ENCODE data around the gene CCDC78. TPM values are rescaled to one million over a fixed set of nuclear protein-coding genes. Genes with fewer than 3 reads are reported as not detected.
"Not testable (repeated sequence)": the region's sequence is repeated elsewhere in the genome, so short reads cannot be mapped to it uniquely, and the experiment has no call there.

The CCDC78 gene
- total RNA-seq, 1 donor from 2014 or later = not detected

- no peaks in the 10 kb centered on the region for H3K36me3 ChIP-seq (ENCODE audit: control insufficient read depth in 3 of 3, insufficient read depth in 3 of 3, low read length in 3 of 3)
- H3K9ac ChIP-seq (ENCODE audit: low read depth in 1 of 3, low read length in 3 of 3) = no peak overlapping the region
- no peak overlapping the region for H3K4me3 ChIP-seq (ENCODE audit: low read length in 3 of 3)
- H3K27ac ChIP-seq (ENCODE audit: low read depth, low read length) = no peak overlapping the region
- H3K27me3 ChIP-seq (ENCODE audit: control insufficient read depth in 3 of 3, insufficient read depth in 3 of 3, low read length in 3 of 3) = peaks cover 20 to 31% (median 26%) of the 10 kb centered on the region in 3 donors
- no peaks in the 10 kb centered on the region for H3K9me3 ChIP-seq (ENCODE audit: control insufficient read depth in 3 of 3, low read length in 3 of 3)
- peaks cover 0 to 4% (median 0%) of the 10 kb centered on the region in 3 donors for H3K4me1 ChIP-seq (ENCODE audit: control insufficient read depth in 3 of 3, insufficient read depth in 3 of 3, low read length in 3 of 3)
Observed at GRCh38 chr16:749010-749409, 22.8 kb upstream of the CCDC78 start.

GRCh38 chr16:747978-748746 is 21.9 kb upstream of the CCDC78 start:
- H3K27ac ChIP-seq (ENCODE audit: low read depth, low read length) = no peak overlapping the region
- H3K27me3 ChIP-seq (ENCODE audit: control insufficient read depth in 3 of 3, insufficient read depth in 3 of 3, low read length in 3 of 3) = peaks cover 17 to 33% (median 20%) of the 10 kb centered on the region in 3 donors
- no peak overlapping the region for H3K4me3 ChIP-seq (ENCODE audit: low read length in 3 of 3)
- H3K36me3 ChIP-seq (ENCODE audit: control insufficient read depth in 3 of 3, insufficient read depth in 3 of 3, low read length in 3 of 3) = no peaks in the 10 kb centered on the region
- no peak overlapping the region for H3K9ac ChIP-seq (ENCODE audit: low read depth in 1 of 3, low read length in 3 of 3)
- H3K9me3 ChIP-seq (ENCODE audit: control insufficient read depth in 3 of 3, low read length in 3 of 3) = no peaks in the 10 kb centered on the region
- H3K4me1 ChIP-seq (ENCODE audit: control insufficient read depth in 3 of 3, insufficient read depth in 3 of 3, low read length in 3 of 3) = peaks cover 0 to 4% (median 0%) of the 10 kb centered on the region in 3 donors

GRCh38 chr16:746637-747036 is 20.4 kb upstream of the CCDC78 start:
- Histone ChIP-seq H3K4me1 (ENCODE audit: control insufficient read depth in 3 of 3, insufficient read depth in 3 of 3, low read length in 3 of 3) (no peaks in the 10 kb centered on the region), H3K4me3 (ENCODE audit: low read length in 3 of 3) (no peak overlapping the region), H3K9ac (ENCODE audit: low read depth in 1 of 3, low read length in 3 of 3) (no peak overlapping the region), H3K27ac (ENCODE audit: low read depth, low read length) (no peak overlapping the region), H3K36me3 (ENCODE audit: control insufficient read depth in 3 of 3, insufficient read depth in 3 of 3, low read length in 3 of 3) (no peaks in the 10 kb centered on the region), H3K27me3 (ENCODE audit: control insufficient read depth in 3 of 3, insufficient read depth in 3 of 3, low read length in 3 of 3) (peaks cover 8 to 27% (median 10%) of the 10 kb centered on the region in 3 donors), H3K9me3 (ENCODE audit: control insufficient read depth in 3 of 3, low read length in 3 of 3) (no peaks in the 10 kb centered on the region)

- Histone ChIP-seq H3K27ac (ENCODE audit: low read depth, low read length) (no peak overlapping the region), H3K36me3 (ENCODE audit: control insufficient read depth in 3 of 3, insufficient read depth in 3 of 3, low read length in 3 of 3) (no peaks in the 10 kb centered on the region), H3K4me3 (ENCODE audit: low read length in 3 of 3) (no peak overlapping the region), H3K9me3 (ENCODE audit: control insufficient read depth in 3 of 3, low read length in 3 of 3) (no peaks in the 10 kb centered on the region), H3K27me3 (ENCODE audit: control insufficient read depth in 3 of 3, insufficient read depth in 3 of 3, low read length in 3 of 3) (peaks cover 0 to 19% (median 4%) of the 10 kb centered on the region in 3 donors), H3K9ac (ENCODE audit: low read depth in 1 of 3, low read length in 3 of 3) (no peak overlapping the region), H3K4me1 (ENCODE audit: control insufficient read depth in 3 of 3, insufficient read depth in 3 of 3, low read length in 3 of 3) (peaks cover 3 to 4% (median 3%) of the 10 kb centered on the region in 3 donors)
Observed at GRCh38 chr16:745739-746138, 19.5 kb upstream of the CCDC78 start.

- no peaks in the 10 kb centered on the region for H3K9me3 ChIP-seq (ENCODE audit: control insufficient read depth in 3 of 3, low read length in 3 of 3)
- peaks cover 0 to 15% (median 4%) of the 10 kb centered on the region in 3 donors for H3K27me3 ChIP-seq (ENCODE audit: control insufficient read depth in 3 of 3, insufficient read depth in 3 of 3, low read length in 3 of 3)
- peaks cover 0 to 6% (median 3%) of the 10 kb centered on the region in 3 donors for H3K36me3 ChIP-seq (ENCODE audit: control insufficient read depth in 3 of 3, insufficient read depth in 3 of 3, low read length in 3 of 3)
- no peak overlapping the region for H3K27ac ChIP-seq (ENCODE audit: low read depth, low read length)
- no peak overlapping the region for H3K9ac ChIP-seq (ENCODE audit: low read depth in 1 of 3, low read length in 3 of 3)
- H3K4me3 ChIP-seq (ENCODE audit: low read length in 3 of 3) = no peak overlapping the region
- H3K4me1 ChIP-seq (ENCODE audit: control insufficient read depth in 3 of 3, insufficient read depth in 3 of 3, low read length in 3 of 3) = peaks cover 13 to 16% (median 14%) of the 10 kb centered on the region in 3 donors
Observed at GRCh38 chr16:743794-744500, 17.7 kb upstream of the CCDC78 start.

- not testable (repeated sequence) for H3K4me3 ChIP-seq (ENCODE audit: low read length in 3 of 3); H3K27ac ChIP-seq (ENCODE audit: low read depth, low read length); H3K36me3 ChIP-seq (ENCODE audit: control insufficient read depth in 3 of 3, insufficient read depth in 3 of 3, low read length in 3 of 3); H3K9ac ChIP-seq (ENCODE audit: low read depth in 1 of 3, low read length in 3 of 3); H3K9me3 ChIP-seq (ENCODE audit: control insufficient read depth in 3 of 3, low read length in 3 of 3)
- H3K27me3 ChIP-seq (ENCODE audit: control insufficient read depth in 3 of 3, insufficient read depth in 3 of 3, low read length in 3 of 3) = peaks cover 0 to 15% (median 4%) of the 10 kb centered on the region in 3 donors
- H3K4me1 ChIP-seq (ENCODE audit: control insufficient read depth in 3 of 3, insufficient read depth in 3 of 3, low read length in 3 of 3) = peaks cover 13 to 16% (median 14%) of the 10 kb centered on the region in 3 donors
Observed at GRCh38 chr16:742894-743293, 16.7 kb upstream of the CCDC78 start.

GRCh38 chr16:741986-742629 is 15.9 kb upstream of the CCDC78 start:
- H3K27ac ChIP-seq (ENCODE audit: low read depth, low read length) = no peak overlapping the region
- H3K27me3 ChIP-seq (ENCODE audit: control insufficient read depth in 3 of 3, insufficient read depth in 3 of 3, low read length in 3 of 3) = peaks cover 0 to 15% (median 4%) of the 10 kb centered on the region in 3 donors
- H3K9me3 ChIP-seq (ENCODE audit: control insufficient read depth in 3 of 3, low read length in 3 of 3) = no peaks in the 10 kb centered on the region
- peaks cover 13 to 16% (median 14%) of the 10 kb centered on the region in 3 donors for H3K4me1 ChIP-seq (ENCODE audit: control insufficient read depth in 3 of 3, insufficient read depth in 3 of 3, low read length in 3 of 3)
- H3K9ac ChIP-seq (ENCODE audit: low read depth in 1 of 3, low read length in 3 of 3) = no peak overlapping the region
- peaks cover 10 to 15% (median 10%) of the 10 kb centered on the region in 3 donors for H3K36me3 ChIP-seq (ENCODE audit: control insufficient read depth in 3 of 3, insufficient read depth in 3 of 3, low read length in 3 of 3)
- no peak overlapping the region for H3K4me3 ChIP-seq (ENCODE audit: low read length in 3 of 3)

- Histone ChIP-seq H3K27ac (ENCODE audit: low read depth, low read length) (peak within 1 kb of the TSS; percentile 47), H3K4me1 (ENCODE audit: control insufficient read depth in 3 of 3, insufficient read depth in 3 of 3, low read length in 3 of 3) (peaks cover 13 to 16% (median 14%) of the 10 kb centered on the region in 3 donors), H3K4me3 (ENCODE audit: low read length in 3 of 3) (peak within 1 kb of the TSS; percentile 72 to 86 (median 81)), H3K9ac (ENCODE audit: low read depth in 1 of 3, low read length in 3 of 3) (peak within 1 kb of the TSS; percentile 83 to 92 (median 88)), H3K27me3 (ENCODE audit: control insufficient read depth in 3 of 3, insufficient read depth in 3 of 3, low read length in 3 of 3) (peaks cover 0 to 15% (median 4%) of the 10 kb centered on the region in 3 donors), H3K9me3 (ENCODE audit: control insufficient read depth in 3 of 3, low read length in 3 of 3) (no peaks in the 10 kb centered on the region), H3K36me3 (ENCODE audit: control insufficient read depth in 3 of 3, insufficient read depth in 3 of 3, low read length in 3 of 3) (peaks cover 20 to 24% (median 22%) of the 10 kb centered on the region in 3 donors)
Observed at GRCh38 chr16:740764-741505, 14.7 kb upstream of the CCDC78 start, which contains the start of gene CIAO3. TSS of gene CIAO3 (minus strand) at chr16:740997. CDS start at chr16:740985, 12 bp downstream.

- H3K9me3 ChIP-seq (ENCODE audit: control insufficient read depth in 3 of 3, low read length in 3 of 3) = no peaks in the 10 kb centered on the region
- H3K27ac ChIP-seq (ENCODE audit: low read depth, low read length) = peak overlapping the region; percentile 47
- peak overlapping the region; percentile 72 to 86 (median 81) for H3K4me3 ChIP-seq (ENCODE audit: low read length in 3 of 3)
- peaks cover 25 to 27% (median 27%) of the 10 kb centered on the region in 3 donors for H3K36me3 ChIP-seq (ENCODE audit: control insufficient read depth in 3 of 3, insufficient read depth in 3 of 3, low read length in 3 of 3)
- H3K27me3 ChIP-seq (ENCODE audit: control insufficient read depth in 3 of 3, insufficient read depth in 3 of 3, low read length in 3 of 3) = peaks cover 0 to 15% (median 4%) of the 10 kb centered on the region in 3 donors
- H3K4me1 ChIP-seq (ENCODE audit: control insufficient read depth in 3 of 3, insufficient read depth in 3 of 3, low read length in 3 of 3) = peaks cover 13 to 16% (median 14%) of the 10 kb centered on the region in 3 donors
- H3K9ac ChIP-seq (ENCODE audit: low read depth in 1 of 3, low read length in 3 of 3) = peak overlapping the region; percentile 83 to 92 (median 88)
Observed at GRCh38 chr16:740459-740763, 14.2 kb upstream of the CCDC78 start.
